NCI-H2227 (cell line): ENCODE measurements around the gene OR6Y1.

Experiments used
- DNase-seq: peaks from one replicate; lab custom pipeline; 2025; ENCODE audit not compliant: unreplicated experiment; lab: John Stamatoyannopoulos, UW

OR6Y1 gene

GRCh38 chr1:158554352-158554751 is at the start of gene OR6Y1:
Gene OR6Y1 (minus strand): TSS chr1:158554405. CDS start chr1:158548105, 6,300 bp downstream.
- DNase-seq = no peak

DNA sequence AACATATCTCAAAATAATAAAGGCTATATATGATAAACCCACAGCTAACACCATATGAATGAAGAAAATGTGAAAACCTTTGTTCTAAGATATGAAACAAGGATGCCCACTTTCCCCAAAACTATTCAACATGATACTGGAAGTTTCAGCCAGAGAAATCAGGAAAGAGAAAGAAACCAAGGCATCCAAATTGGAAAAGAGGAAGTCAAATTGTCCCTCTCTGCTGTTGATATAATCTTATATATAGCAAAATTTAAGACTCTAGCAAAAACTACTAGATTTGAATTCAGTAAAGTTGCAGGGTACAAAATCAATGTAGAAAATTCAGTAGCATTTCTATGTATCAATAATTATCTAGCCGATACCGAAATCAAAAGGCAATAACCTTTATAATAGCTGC is 46.5 kb upstream of the OR6Y1 start:
- DNase-seq = no peak

DNA sequence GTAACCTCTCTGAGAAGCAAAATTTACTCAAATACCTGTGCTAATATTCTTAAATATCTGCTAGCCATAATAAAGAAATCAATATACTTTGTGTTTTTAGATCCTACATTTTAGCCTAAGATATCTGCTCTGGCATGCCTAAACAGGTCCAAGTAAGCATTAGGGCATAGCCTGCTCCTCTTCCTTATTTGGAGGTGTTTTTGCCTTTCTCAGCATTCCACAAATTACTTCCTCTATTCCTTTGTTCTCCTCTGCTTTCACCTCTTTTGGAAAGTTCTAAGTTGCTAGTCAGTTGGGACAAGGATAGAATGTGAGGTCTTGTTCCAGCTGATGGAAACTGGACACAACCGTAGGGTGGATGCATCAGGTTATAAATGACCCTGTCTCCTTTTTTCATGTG is 32.7 kb upstream of the OR6Y1 start:
- DNase-seq = no peak

- DNase-seq = no peak
Measured at GRCh38 chr1:158583962-158584361, 29.8 kb upstream of the OR6Y1 start.

DNA sequence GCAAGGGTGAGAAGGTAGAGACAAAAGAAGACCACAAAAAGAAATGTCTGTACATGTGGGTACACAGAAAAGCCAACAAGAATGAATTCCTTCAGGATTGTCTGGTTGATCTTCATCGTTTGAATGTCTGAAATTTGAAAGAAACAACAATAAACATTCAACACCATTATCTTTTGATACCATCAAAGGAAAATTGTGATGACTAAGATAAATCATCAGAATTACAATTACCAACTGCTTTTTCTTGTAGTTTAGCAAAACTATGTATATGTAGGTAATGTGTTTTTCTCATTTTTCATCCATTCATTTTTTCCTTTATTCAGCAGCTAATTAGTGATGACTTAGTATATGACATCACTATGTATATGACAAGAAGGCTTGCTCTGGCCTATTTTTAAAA is 25.5 kb upstream of the OR6Y1 start, which contains the start of gene OR10X1:
OR10X1 (minus strand) TSS at position 167 of the 400 bp plus-strand sequence; CDS start at position 167, 0 bp downstream.
- no peak for DNase-seq

DNA sequence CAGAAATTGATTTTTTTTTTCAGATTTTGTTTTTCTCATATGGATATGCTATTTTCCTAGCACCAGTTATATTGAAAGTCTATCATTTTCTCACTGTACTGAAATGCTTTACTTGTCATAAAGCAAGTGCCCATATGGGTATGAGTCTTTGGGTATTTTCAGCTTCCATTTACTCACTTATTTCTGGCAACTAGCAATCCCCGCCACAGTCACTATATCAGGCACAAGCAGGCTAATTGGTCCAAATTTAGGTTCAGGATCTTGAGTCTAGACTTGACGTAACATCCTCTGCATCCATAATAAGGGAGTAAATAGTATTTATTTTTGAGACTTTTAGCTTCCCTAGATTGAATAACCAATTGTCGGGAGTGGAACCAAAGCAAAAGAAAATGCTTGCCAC is 23.4 kb upstream of the OR6Y1 start:
- DNase-seq = no peak

GRCh38 chr1:158572226-158572625 is 18.0 kb upstream of the OR6Y1 start:
- DNase-seq = no peak

- DNase-seq = no peak
Measured at GRCh38 chr1:158570480-158570879, 16.3 kb upstream of the OR6Y1 start, which contains the start of gene OR6P1. Gene OR6P1 (minus strand): TSS chr1:158570580. CDS start chr1:158563604, 6,976 bp downstream.

DNA sequence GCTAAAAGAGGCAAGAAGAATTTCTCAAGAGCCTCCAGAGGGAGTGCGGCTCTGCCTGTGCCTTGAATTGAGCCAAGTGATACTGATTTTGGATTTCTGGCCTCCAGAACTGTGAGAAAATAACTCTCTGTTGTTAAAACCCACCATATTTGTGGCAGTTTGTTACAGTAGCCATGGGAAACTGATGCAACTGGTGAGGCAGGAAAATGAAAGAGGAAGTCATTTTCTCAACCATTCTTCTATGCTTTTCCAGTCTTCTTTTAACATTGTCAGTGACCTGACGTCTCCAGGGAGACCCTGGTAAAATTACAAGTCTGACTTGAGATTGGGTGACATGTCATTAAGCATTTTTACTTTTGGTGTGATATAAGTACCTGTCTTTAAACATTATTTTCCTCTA is 10.4 kb upstream of the OR6Y1 start:
- no peak for DNase-seq

GRCh38 chr1:158563853-158564252 is 9.6 kb upstream of the OR6Y1 start:
- DNase-seq = no peak

DNA sequence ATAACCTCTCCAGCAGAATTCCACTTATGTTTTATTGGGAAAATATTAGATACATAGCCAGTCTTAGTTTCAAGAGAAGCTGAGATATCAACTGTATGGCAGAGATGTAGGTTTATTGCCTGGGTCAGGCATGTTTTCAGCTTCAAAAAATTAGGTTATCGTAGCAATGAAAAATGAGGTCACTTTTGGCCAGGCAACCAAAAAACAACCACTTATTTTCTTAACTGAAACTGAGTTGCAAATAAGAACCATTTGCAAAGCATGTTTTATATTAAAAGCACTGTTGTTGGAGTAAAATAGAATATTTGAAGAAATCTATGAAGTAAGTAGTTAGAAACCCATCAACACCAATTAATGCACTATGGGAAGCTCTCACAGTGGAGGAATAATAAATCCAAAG is 5.5 kb upstream of the OR6Y1 start:
- no peak for DNase-seq

GRCh38 chr1:158552296-158552695 is 1.9 kb downstream of the OR6Y1 start:
- no peak for DNase-seq

DNA sequence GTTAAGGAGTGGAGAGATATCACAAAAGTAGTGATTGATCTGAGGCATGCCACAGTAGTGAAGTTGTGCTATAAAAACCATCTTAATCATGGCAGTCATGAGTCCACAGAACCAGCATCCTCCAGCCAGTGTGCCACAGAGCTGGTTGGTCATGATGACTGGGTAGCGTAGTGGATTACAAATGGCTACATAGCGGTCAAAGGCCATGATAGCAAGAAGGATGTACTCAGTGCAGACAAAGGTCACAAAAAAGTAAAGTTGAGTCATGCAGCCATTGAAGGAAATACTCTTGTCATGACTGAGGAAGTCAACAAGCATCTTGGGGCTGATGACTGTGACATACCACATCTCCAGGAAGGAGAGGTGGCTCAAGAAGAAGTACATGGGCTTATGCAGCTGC is 6.7 kb downstream of the OR6Y1 start:
- no peak for DNase-seq

DNA sequence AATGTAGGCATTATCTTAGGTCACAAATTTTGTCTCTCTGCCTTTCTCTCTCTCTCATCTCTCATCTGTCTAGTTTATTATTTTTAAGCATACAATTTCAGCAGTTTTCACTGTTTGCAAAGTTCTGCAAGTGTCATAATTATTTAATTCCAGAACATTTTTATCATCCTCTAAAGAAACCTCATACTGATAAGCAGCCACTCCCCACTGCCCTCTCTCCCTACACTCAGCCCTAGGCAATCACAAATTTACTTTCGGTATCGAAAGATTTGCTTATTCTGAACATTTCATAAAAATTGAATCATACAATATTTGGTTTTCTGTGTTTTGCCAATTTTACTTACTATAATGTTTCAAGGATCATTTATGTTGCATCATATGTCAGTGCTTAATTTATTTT is 16.6 kb downstream of the OR6Y1 start:
- no peak for DNase-seq

DNA sequence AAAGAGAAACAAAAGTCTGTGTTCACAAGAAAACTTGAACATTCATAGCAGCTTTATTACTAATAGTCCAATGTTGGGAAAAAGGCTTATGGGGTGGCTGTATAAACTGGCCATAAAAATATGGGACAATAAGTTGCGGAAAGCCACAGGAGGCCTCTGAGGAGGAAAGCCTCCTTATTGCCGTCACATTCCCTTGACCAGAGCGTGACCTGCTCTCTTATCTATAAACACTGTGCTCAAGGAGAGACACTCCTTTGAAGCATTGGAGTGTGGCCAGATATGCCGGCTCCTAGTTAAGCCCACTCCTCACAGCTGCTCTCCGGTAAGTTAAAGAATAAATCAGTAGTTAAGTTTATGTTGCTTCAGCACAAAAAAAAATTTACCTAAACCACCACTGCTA is 19.7 kb downstream of the OR6Y1 start:
- DNase-seq = no peak

DNA sequence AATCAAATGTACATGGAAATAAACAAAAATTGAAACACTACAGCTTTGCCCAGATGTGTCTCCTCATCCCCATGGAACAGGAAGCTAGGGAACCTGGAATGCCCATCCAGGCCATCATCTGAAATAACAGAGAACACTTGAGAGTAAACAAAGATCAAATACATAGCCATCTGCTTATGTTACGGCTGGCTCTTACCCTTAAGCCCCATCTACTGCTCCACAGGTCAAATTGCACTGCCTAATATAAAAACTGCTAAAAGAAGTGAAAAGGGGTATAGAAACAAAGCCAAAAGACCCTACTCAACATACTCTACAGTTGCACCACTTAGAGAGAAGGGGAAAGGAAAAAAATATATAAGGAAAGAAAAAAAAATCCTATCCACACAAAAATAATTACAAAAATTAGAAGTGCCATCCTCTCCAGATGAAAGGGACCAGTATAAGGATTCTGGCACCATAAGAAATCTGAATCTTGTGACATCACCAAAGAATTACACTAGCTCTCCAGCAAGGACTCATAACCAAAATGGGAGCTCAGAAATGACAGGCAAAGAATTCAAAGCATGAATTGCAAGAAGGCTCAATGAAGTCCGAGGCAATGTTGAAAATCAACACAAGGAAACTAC is 26.9 kb downstream of the OR6Y1 start:
- no peak for DNase-seq

DNA sequence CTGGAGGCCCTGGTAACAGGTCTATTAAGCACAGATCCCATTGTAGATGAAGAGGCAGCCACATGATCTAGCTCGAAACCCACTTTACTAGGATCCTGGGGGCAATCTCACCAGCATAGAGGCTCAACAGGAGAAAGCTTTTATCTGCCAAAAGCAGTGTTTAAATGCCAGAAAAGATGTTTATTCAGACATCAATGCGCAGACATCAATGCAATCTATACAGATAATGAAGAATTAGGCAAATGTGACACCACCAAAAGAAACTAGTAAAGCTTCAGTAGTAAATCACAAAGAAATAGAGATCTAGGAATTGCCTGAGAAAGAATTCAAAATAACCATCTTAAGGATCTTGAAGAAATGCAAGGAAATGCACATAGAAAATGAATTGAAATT is 32.5 kb downstream of the OR6Y1 start:
- DNase-seq = no peak

GRCh38 chr1:158520955-158521665 is 33.1 kb downstream of the OR6Y1 start:
- no peak for DNase-seq

GRCh38 chr1:158520021-158520420 is 34.2 kb downstream of the OR6Y1 start:
- DNase-seq = no peak

- DNase-seq = no peak
Measured at GRCh38 chr1:158516966-158517365, 37.2 kb downstream of the OR6Y1 start.

DNA sequence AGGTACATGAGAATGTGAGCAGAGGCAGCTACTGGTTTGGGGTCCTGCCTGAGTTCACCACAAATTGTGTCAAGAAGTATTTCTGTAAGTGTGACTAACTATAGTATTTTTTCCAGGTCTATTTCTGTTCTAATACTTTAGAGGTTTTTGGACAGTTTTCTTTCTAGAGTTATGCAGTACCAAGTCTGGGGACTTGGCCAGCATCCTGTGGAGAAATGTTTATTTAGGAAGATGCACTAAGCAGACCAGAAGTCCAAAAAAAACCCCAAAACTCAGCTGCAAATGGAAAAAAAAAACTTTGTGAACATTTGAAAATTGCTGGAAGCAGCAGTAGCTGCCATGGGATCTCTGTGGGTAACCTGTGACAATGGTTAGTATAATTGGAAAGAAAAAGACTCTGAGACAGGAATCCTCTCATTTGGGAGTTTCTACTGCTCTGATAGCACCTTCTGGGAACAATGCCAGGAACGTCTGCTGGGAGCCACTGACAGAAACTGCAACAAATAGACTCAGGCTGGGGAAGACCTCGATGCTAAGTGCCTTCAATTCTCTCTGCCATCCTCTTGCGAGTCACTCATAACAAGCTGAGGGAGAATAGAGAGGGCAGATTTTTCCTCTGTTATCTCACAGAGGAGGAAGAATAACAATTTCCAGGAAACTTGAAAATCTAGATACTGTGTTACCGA is 44.6 kb downstream of the OR6Y1 start:
- DNase-seq = no peak

GRCh38 chr1:158507511-158507910 is 46.7 kb downstream of the OR6Y1 start:
- no peak for DNase-seq
